GM21576 (cell line): ENCODE results near the gene ABCD1.
A peak's percentile ranks its signal among the peaks of the same experiment; 100 is the strongest.
"Not testable (repeated sequence)": the region's sequence is repeated elsewhere in the genome, so short reads cannot be mapped to it uniquely, and the experiment has no call there.

ENCODE experiments used
- ATAC-seq: cut with Tn5 transposase; IDR thresholded peaks from one replicate; pipeline ENCODE4 v1.9.1; 2021; ENCODE audit warnings: mild to moderate bottlenecking, moderate library complexity; ENCODE audit not compliant: unreplicated experiment

ABCD1 gene

GRCh38 chrX:153706799-153707198 is 17.9 kb upstream of the ABCD1 start:
- no peak for ATAC-seq

- ATAC-seq: no peak
Measured at GRCh38 chrX:153707406-153707805, 17.2 kb upstream of the ABCD1 start.

- peak; percentile 52 for ATAC-seq
Measured at GRCh38 chrX:153708415-153708814, 16.2 kb upstream of the ABCD1 start.

GRCh38 chrX:153709726-153710674 is 14.7 kb upstream of the ABCD1 start:
- ATAC-seq: no peak

GRCh38 chrX:153714256-153714655 is 10.4 kb upstream of the ABCD1 start:
- no peak for ATAC-seq

- ATAC-seq: no peak
Measured at GRCh38 chrX:153717445-153717844, 7.2 kb upstream of the ABCD1 start.

GRCh38 chrX:153719238-153719637 is 5.4 kb upstream of the ABCD1 start:
- ATAC-seq: no peak

- no peak for ATAC-seq
Measured at GRCh38 chrX:153719701-153720100, 5.0 kb upstream of the ABCD1 start.

- no peak for ATAC-seq
Measured at GRCh38 chrX:153722704-153723350, 1.8 kb upstream of the ABCD1 start.

- ATAC-seq: peak; percentile 26
Measured at GRCh38 chrX:153723351-153724251, 1.1 kb upstream of the ABCD1 start.

- ATAC-seq: no peak
Measured at GRCh38 chrX:153725039-153725831, 579 bp downstream of the ABCD1 start.

- no peak for ATAC-seq
Measured at GRCh38 chrX:153725832-153726285, 1.2 kb downstream of the ABCD1 start.

GRCh38 chrX:153726286-153727122 is 1.8 kb downstream of the ABCD1 start:
- ATAC-seq: peak; percentile 53

GRCh38 chrX:153727123-153727931 is 2.7 kb downstream of the ABCD1 start:
- no peak for ATAC-seq

GRCh38 chrX:153728095-153728494 is 3.4 kb downstream of the ABCD1 start:
- no peak for ATAC-seq

- no peak for ATAC-seq
Measured at GRCh38 chrX:153728951-153729631, 4.4 kb downstream of the ABCD1 start.

- not testable (repeated sequence) for ATAC-seq
Measured at GRCh38 chrX:153730115-153730514, 5.5 kb downstream of the ABCD1 start.
